PC-3 (cell line): Measurements from ENCODE around the gene P2RY14.

Experiments used
- CTCF ChIP-seq: fragments of 300-600 bp; sonication (generic); conservative IDR thresholded peaks from 2 replicates; pipeline ENCODE4 v1.5.1; 2017; ENCODE audit warnings: antibody characterized with exemption, low read depth, mild to moderate bottlenecking, low read length
- EZH2 ChIP-seq: fragments of 300-600 bp; sonication (generic); IDR thresholded peaks from one replicate; pipeline ENCODE4 v1.6.1; 2017; ENCODE audit warnings: antibody characterized with exemption, mild to moderate bottlenecking, low read length; ENCODE audit not compliant: unreplicated experiment
- EZH2phosphoT487 ChIP-seq: fragments of 300-600 bp; sonication (generic); IDR thresholded peaks from 2 replicates; pipeline ENCODE4 v1.6.1; 2018; ENCODE audit warnings: mild to moderate bottlenecking, antibody characterized with exemption, low read length, borderline replicate concordance

DNA sequence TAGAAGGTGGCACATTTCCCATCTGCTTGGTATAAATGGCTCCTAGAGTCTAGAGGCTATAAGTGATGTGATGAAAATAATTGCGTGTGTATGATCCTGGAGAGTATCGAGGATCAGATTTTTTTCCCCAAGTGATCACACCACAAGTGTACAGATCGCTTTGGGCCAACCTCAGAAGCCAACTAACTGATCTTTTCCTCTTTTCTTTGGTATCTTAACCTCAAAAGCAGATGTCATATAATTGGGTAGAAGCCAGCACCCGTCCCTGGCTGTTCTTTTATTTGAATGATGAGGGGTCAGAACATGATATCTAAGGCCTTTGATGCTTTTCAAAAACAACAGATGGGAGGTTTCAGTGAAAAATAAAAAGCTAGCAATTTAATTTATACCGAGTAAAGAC, 3.3 kb downstream of the P2RY14 start:
- TF ChIP-seq CTCF (no peak), EZH2 (no peak), EZH2phosphoT487 (no peak)
